CD4-positive, alpha-beta memory T cell (primary cell): ENCODE data around the gene ZBTB20. TPM values are rescaled to one million over a fixed set of nuclear protein-coding genes. Genes with fewer than 3 reads are reported as not detected.
A peak's percentile ranks its signal among the peaks of the same experiment; 100 is the strongest.

Source experiments
- CTCF ChIA-PET: fragments of 350-600 bp; sonication (Branson Sonifier 250); formaldehyde crosslinking; loops from one replicate; lab custom pipeline; 2021; ENCODE audit warnings: inconsistent platforms; ENCODE audit not compliant: partially characterized antibody; lab: Charles Lee
- POLR2A ChIA-PET: fragments of 350-600 bp; sonication (Branson Sonifier 250); formaldehyde crosslinking; loops from one replicate; lab custom pipeline; 2021; ENCODE audit not compliant: partially characterized antibody; lab: Charles Lee
- DNase-seq, 5 donors: peaks; one replicate each; pipeline versions ENCODE4 v3.0.0 to v3.0.0-alpha.2; 2020 to 2022; ENCODE audit warnings: mixed read lengths in 1 of 5
- H3K27ac ChIP-seq: one replicate; pipeline ENCODE4 v1.7.0; 2013; ENCODE audit warnings: low read depth, low read length
- H3K27me3 ChIP-seq: 2 replicates; pipeline ENCODE4 v1.7.0; 2013; ENCODE audit warnings: mild to moderate bottlenecking, low read length, moderate library complexity; ENCODE audit not compliant: insufficient read depth
- H3K36me3 ChIP-seq: 2 replicates; pipeline ENCODE4 v1.7.0; 2013; ENCODE audit warnings: mild to moderate bottlenecking, low read length, moderate library complexity; ENCODE audit not compliant: insufficient read depth
- H3K4me1 ChIP-seq: 2 replicates; pipeline ENCODE4 v1.7.0; 2013; ENCODE audit warnings: mild to moderate bottlenecking, low read length, moderate library complexity; ENCODE audit not compliant: insufficient read depth
- H3K4me3 ChIP-seq, 2 donors: one replicate each; pipeline ENCODE4 v1.7.0; 2013; ENCODE audit warnings: low read length in 2 of 2, mild to moderate bottlenecking in 1 of 2
- H3K9me3 ChIP-seq, 2 donors: one replicate each; pipeline ENCODE4 v1.7.0; 2013; ENCODE audit warnings: low read length in 2 of 2, control low read depth in 1 of 2; ENCODE audit not compliant: control insufficient read depth in 1 of 2
- H3K27ac Mint-ChIP-seq, 7 donors: one replicate each; pipeline ENCODE4 v1.8.0; 2020 to 2021; ENCODE audit warnings: mixed read lengths in 7 of 7, mild to moderate bottlenecking in 6 of 7, inconsistent platforms in 3 of 7, moderate library complexity in 3 of 7
- H3K27me3 Mint-ChIP-seq, 2 donors: one replicate each; pipeline ENCODE4 v1.8.0; 2020 to 2021; ENCODE audit warnings: mixed read lengths in 2 of 2
- H3K36me3 Mint-ChIP-seq, 2 donors: one replicate each; pipeline ENCODE4 v1.8.0; 2020 to 2021; ENCODE audit warnings: mixed read lengths in 2 of 2, inconsistent platforms in 1 of 2, mild to moderate bottlenecking in 1 of 2
- H3K4me1 Mint-ChIP-seq, 4 donors: one replicate each; pipeline ENCODE4 v1.8.0; 2020 to 2021; ENCODE audit warnings: mixed read lengths in 4 of 4, mild to moderate bottlenecking in 1 of 4
- H3K4me3 Mint-ChIP-seq, 8 donors: one replicate each; pipeline ENCODE4 v1.8.0; 2020 to 2021; ENCODE audit warnings: mixed read lengths in 8 of 8, mild to moderate bottlenecking in 7 of 8, moderate library complexity in 6 of 8, inconsistent platforms in 3 of 8
- H3K9me3 Mint-ChIP-seq, 8 donors: one replicate each; pipeline ENCODE4 v1.8.0; 2020 to 2021; ENCODE audit warnings: mixed read lengths in 8 of 8, mild to moderate bottlenecking in 5 of 8, inconsistent platforms in 3 of 8, moderate library complexity in 1 of 8
- intact Hi-C: fragments of 100-400 bp; cut with micrococcal nuclease; formaldehyde crosslinking; loops from one replicate; pipeline ENCODE4 v1.15.1; 2023
- polyA plus RNA-seq, 2 donors: library from polyadenylated mRNA; unstranded; fragments of 300-500 nt; fragmentation: Illumina TruSeq; gene quantifications; one replicate each; pipeline ENCODE4 v1.2.3, GENCODE V29; 2021
- total RNA-seq, 2 experiments: library from RNA; stranded (reverse); gene quantifications; one replicate each; pipeline ENCODE4 v1.2.3, GENCODE V29; 2021

Gene ZBTB20
- total and polyA plus RNA-seq, 4 experiments from 2014 or later = 21.9 to 58.4 (median 41.4) TPM

DNA sequence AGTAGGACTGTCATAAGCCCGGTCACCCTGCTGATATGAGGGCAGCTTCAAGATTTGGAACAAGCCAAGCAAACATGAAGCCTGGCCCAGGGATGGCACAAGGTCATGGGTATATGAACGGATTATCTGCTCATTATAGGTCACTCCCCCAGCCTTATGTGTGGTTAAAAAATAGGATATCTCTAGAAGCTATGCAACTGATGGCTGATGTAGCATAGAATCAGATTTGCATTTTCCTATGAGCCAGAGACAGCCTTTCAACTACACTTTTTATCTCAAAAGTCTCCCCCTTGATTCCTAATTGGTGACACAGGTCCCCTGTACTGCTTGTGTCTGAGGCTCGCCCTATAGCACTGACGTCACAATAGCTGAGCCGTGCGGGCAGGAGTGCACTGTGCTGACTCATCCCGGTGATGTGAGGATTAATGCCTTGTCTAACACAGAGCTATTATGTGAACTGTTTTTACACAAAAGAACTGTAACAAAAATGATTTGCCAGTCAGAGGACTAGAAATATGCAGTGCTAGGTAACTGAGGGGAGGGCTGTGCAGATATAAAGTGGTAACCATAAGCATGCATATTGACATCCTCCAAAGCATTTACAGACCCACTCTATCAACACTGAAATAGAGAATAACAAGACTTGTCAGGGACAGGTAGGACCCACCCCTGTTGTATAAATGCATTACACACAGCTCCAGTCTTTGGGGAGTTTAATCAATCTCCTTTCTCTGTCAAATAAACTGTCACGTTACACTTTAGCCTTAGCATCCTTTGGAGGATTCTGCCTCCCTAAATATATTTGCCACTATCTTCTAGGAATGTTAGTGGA lies 648.3 kb downstream of the ZBTB20 start:
- Histone ChIP-seq H3K9me3 (no peaks in the 10 kb centered on the region), H3K36me3 (no peaks in the 10 kb centered on the region), H3K27ac (no peak overlapping the region), H3K4me1 (peaks cover 26% of the 10 kb centered on the region), H3K4me3 (no peak overlapping the region), H3K27me3 (no peaks in the 10 kb centered on the region)
- Mint-ChIP-seq H3K4me1 (peaks cover 19 to 37% (median 31%) of the 10 kb centered on the region in 4 donors), H3K27me3 (peaks cover 4 to 5% of the 10 kb centered on the region in 2 donors), H3K4me3 (peak overlapping the region in 1 of 8 donors; percentile 43), H3K9me3 (no peaks in the 10 kb centered on the region), H3K27ac (peak overlapping the region in 1 of 7 donors; percentile 17), H3K36me3 (peaks cover 1 to 14% of the 10 kb centered on the region in 2 donors)
- POLR2A ChIA-PET = no interaction called here
- DNase-seq = no peak
- intact Hi-C loops = no loop called here
- CTCF ChIA-PET = no interaction called here

DNA sequence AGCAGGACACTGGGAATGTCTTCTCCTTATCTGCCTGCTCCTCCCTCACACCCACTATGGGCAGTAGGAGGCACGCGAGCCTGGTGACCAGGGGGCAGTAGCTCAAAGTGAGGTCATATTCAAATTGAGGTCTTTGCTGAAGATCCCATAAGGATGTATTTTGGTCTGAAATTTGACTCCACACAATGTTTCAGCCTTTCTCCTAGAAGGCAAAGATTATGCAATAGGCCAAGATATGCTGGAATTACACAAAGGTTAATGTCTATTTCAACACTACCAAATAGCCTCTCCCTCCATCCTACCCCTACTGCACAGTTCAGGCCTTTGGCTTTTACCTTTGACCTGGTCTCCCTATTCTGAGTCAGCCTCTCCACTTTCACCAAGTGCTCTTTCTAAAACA lies 650.2 kb downstream of the ZBTB20 start:
- Mint-ChIP-seq H3K4me1 (peaks cover 12 to 26% (median 22%) of the 10 kb centered on the region in 4 donors), H3K27me3 (peaks cover 0 to 3% of the 10 kb centered on the region in 2 donors), H3K9me3 (no peaks in the 10 kb centered on the region), H3K36me3 (peaks cover 1 to 14% of the 10 kb centered on the region in 2 donors), H3K4me3 (no peak overlapping the region), H3K27ac (peak overlapping the region in 1 of 7 donors; percentile 36)
- DNase-seq = no peak
- Histone ChIP-seq H3K27me3 (no peaks in the 10 kb centered on the region), H3K27ac (no peak overlapping the region), H3K9me3 (no peaks in the 10 kb centered on the region), H3K4me1 (peaks cover 22% of the 10 kb centered on the region), H3K4me3 (no peak overlapping the region), H3K36me3 (no peaks in the 10 kb centered on the region)
- CTCF ChIA-PET = no interaction called here
- POLR2A ChIA-PET = no interaction called here
- intact Hi-C loops = no loop called here

DNA sequence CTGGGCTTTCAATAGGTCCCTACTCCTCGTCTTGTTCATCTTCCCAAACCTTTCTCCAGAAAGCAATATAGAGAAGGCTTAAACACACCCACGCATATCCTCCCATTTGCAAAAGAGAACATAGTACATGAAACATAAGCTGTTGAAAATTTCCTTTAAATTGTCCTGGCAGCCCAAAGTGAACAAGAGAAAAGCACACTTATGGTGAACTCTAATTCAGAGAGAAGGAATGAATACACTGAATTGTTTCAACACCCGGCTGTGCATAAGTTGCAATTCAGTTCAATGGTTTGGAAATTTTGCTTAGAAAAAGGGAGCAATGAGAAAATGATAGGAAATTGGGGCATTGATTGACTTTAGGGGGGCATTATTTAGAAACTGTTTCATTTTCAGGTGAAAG lies 650.6 kb downstream of the ZBTB20 start:
- CTCF ChIA-PET = no interaction called here
- no peak for DNase-seq
- Histone ChIP-seq H3K36me3 (no peaks in the 10 kb centered on the region), H3K27ac (no peak overlapping the region), H3K27me3 (no peaks in the 10 kb centered on the region), H3K4me3 (no peak overlapping the region), H3K4me1 (peaks cover 22% of the 10 kb centered on the region), H3K9me3 (no peaks in the 10 kb centered on the region)
- POLR2A ChIA-PET = no interaction called here
- H3K27ac Mint-ChIP-seq = no peak overlapping the region
- intact Hi-C loops = no loop called here
- peaks cover 11 to 24% (median 20%) of the 10 kb centered on the region in 4 donors for H3K4me1 Mint-ChIP-seq
- peaks cover 1 to 14% of the 10 kb centered on the region in 2 donors for H3K36me3 Mint-ChIP-seq
- H3K9me3 Mint-ChIP-seq = no peaks in the 10 kb centered on the region
- H3K4me3 Mint-ChIP-seq = no peak overlapping the region
- H3K27me3 Mint-ChIP-seq = peaks cover 0 to 3% of the 10 kb centered on the region in 2 donors

DNA sequence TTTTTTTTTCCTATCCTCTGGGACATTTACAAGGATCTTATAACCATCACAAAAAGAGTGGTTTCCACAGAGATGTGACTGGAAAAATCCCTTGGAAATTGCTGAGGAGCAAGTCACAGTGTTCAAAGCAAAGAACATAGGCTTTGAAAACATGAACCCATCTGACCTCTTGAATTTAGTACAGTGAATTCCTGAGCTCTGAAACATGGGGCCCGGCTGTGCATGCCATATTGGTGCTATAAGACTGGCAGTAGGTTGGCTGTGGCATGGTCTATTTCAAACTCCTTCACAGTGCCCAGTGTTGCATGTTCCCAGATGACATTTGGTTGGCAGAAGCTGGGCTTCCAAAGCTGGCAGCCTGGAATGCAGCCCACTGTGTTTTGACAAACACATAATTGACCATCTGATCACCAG lies 651.1 kb downstream of the ZBTB20 start:
- Histone ChIP-seq H3K27ac (no peak overlapping the region), H3K27me3 (no peaks in the 10 kb centered on the region), H3K4me1 (peaks cover 21% of the 10 kb centered on the region), H3K36me3 (no peaks in the 10 kb centered on the region), H3K4me3 (no peak overlapping the region), H3K9me3 (no peaks in the 10 kb centered on the region)
- ChIA-PET POLR2A (no interaction called here), CTCF (no interaction called here)
- Mint-ChIP-seq H3K4me1 (peaks cover 11 to 22% (median 19%) of the 10 kb centered on the region in 4 donors), H3K36me3 (peaks cover 1 to 14% of the 10 kb centered on the region in 2 donors), H3K27ac (no peak overlapping the region), H3K4me3 (no peak overlapping the region), H3K9me3 (no peaks in the 10 kb centered on the region), H3K27me3 (peaks cover 0 to 3% of the 10 kb centered on the region in 2 donors)
- intact Hi-C loops = no loop called here
- DNase-seq = no peak

DNA sequence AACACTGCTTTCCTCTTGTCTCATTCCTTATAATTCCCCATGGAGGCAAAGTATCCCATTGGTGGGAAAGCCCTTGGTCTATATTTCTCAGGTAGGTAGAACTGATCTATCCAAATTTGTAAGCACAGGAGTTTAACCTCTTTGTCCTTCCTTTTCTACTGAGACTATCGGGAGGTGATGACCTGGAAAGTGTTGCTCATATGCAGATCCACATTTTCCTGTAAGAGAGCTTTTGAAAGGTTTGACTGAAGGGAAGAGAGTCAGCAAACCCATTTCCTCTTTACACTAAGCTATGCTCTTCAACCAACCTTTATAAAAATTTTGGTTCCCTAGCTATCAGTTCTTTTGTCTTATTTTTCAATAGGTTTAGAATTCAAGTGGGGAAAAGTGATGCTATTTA lies 652.6 kb downstream of the ZBTB20 start:
- Histone ChIP-seq H3K36me3 (no peaks in the 10 kb centered on the region), H3K27me3 (no peaks in the 10 kb centered on the region), H3K27ac (no peak overlapping the region), H3K4me1 (peaks cover 6% of the 10 kb centered on the region), H3K9me3 (no peaks in the 10 kb centered on the region), H3K4me3 (no peak overlapping the region)
- no peak overlapping the region for H3K27ac Mint-ChIP-seq
- H3K4me3 Mint-ChIP-seq = no peak overlapping the region
- H3K9me3 Mint-ChIP-seq = no peaks in the 10 kb centered on the region
- peaks cover 0 to 3% of the 10 kb centered on the region in 2 donors for H3K27me3 Mint-ChIP-seq
- intact Hi-C loops = no loop called here
- CTCF ChIA-PET = no interaction called here
- no peak for DNase-seq
- POLR2A ChIA-PET = no interaction called here
- peaks cover 0 to 9% (median 7%) of the 10 kb centered on the region in 4 donors for H3K4me1 Mint-ChIP-seq
- peaks cover 1 to 14% of the 10 kb centered on the region in 2 donors for H3K36me3 Mint-ChIP-seq

DNA sequence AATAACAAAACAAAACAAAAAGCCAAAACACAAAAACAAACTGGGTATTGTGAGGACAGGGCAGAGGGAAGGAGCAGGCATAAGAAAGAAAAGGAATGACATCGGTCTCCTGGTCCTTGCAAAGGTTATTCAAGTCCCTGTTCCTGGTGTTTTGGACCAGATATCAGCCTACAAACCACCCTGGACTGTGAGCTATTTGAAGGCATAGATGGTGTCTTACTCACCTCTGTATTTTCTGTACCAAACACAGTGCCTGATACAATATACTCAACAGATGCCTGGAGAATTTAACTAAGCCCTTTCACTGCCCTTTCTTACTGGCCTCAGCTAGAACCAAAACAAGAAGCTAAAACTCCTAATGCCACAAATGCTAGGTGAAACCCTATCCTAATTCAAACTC lies 656.3 kb downstream of the ZBTB20 start:
- no peak for DNase-seq
- intact Hi-C loops = no loop called here
- no peaks in the 10 kb centered on the region for H3K4me1 ChIP-seq
- no peaks in the 10 kb centered on the region for H3K27me3 ChIP-seq
- no peak overlapping the region for H3K27ac ChIP-seq
- H3K36me3 ChIP-seq = no peaks in the 10 kb centered on the region
- no peak overlapping the region for H3K4me3 ChIP-seq
- H3K9me3 Mint-ChIP-seq = no peaks in the 10 kb centered on the region
- H3K4me1 Mint-ChIP-seq = peaks cover 0 to 3% (median 0%) of the 10 kb centered on the region in 4 donors
- H3K36me3 Mint-ChIP-seq = peaks cover 0 to 3% of the 10 kb centered on the region in 2 donors
- CTCF ChIA-PET = no interaction called here
- no peak overlapping the region for H3K4me3 Mint-ChIP-seq
- POLR2A ChIA-PET = no interaction called here
- H3K27me3 Mint-ChIP-seq = no peaks in the 10 kb centered on the region
- no peak overlapping the region for H3K27ac Mint-ChIP-seq
- H3K9me3 ChIP-seq = no peaks in the 10 kb centered on the region

DNA sequence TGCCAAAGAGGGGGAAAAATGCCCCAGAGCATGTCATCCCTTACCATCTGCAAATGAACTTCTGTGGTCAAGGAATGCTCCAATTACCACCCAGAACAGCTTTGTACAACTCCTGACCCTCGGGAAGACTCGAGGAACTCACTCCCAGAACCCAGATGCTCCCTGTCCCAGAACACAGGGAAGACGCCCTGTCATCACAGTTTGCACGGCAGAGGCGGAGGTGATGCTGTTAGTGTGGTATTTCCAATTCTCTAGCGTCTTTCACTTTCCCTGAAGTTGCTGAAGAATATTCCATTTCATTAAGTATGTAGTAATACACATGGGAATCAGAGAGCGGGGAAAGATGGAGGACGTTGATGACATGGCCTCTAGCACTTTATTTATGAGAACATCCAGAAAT lies 659.6 kb downstream of the ZBTB20 start:
- H3K27ac ChIP-seq = no peak overlapping the region
- CTCF ChIA-PET = no interaction called here
- H3K27me3 Mint-ChIP-seq = no peaks in the 10 kb centered on the region

More for the DNA sequence above, 659.6 kb downstream of the ZBTB20 start:
- no peak overlapping the region for H3K27ac Mint-ChIP-seq
- Histone ChIP-seq H3K4me3 (no peak overlapping the region), H3K4me1 (no peaks in the 10 kb centered on the region), H3K36me3 (no peaks in the 10 kb centered on the region), H3K27me3 (no peaks in the 10 kb centered on the region), H3K9me3 (no peaks in the 10 kb centered on the region)
- POLR2A ChIA-PET = no interaction called here
- H3K9me3 Mint-ChIP-seq = no peaks in the 10 kb centered on the region
- no peak overlapping the region for H3K4me3 Mint-ChIP-seq
- intact Hi-C loops = no loop called here
- H3K36me3 Mint-ChIP-seq = peaks cover 0 to 3% of the 10 kb centered on the region in 2 donors
- DNase-seq = no peak
- H3K4me1 Mint-ChIP-seq = peaks cover 0 to 10% (median 6%) of the 10 kb centered on the region in 4 donors
